HCT116 (cell line): ENCODE measurements around the gene RBM33.

ENCODE experiments used
- CEBPB ChIP-seq: IDR thresholded peaks from 2 replicates; pipeline ENCODE4 v1.6.1; 2012; ENCODE audit warnings: low read depth
- EZH2phosphoT487 ChIP-seq: fragments of 200-600 bp; IDR thresholded peaks from 2 replicates; pipeline ENCODE4 v1.6.1; 2018; ENCODE audit warnings: antibody characterized with exemption, borderline replicate concordance
- JUND ChIP-seq: IDR thresholded peaks from 2 replicates; pipeline ENCODE4 v1.6.1; 2012
- MAX ChIP-seq: IDR thresholded peaks from 2 replicates; pipeline ENCODE4 v1.6.1; 2012
- POLR2A ChIP-seq: IDR thresholded peaks from 2 replicates; pipeline ENCODE4 v1.7.0; 2011; ENCODE audit warnings: borderline replicate concordance; ENCODE audit not compliant: insufficient read depth, insufficient read length; ENCODE audit errors: extremely low read depth
- POLR2AphosphoS5 ChIP-seq: IDR thresholded peaks from 2 replicates; pipeline ENCODE4 v1.6.1; 2011; ENCODE audit warnings: mild to moderate bottlenecking, low read depth, low read length, moderate library complexity
- RAD21 ChIP-seq: IDR thresholded peaks from 2 replicates; pipeline ENCODE4 v1.6.1; 2012; ENCODE audit warnings: low read depth, mild to moderate bottlenecking
- SRF ChIP-seq: IDR thresholded peaks from 2 replicates; pipeline ENCODE4 v1.6.1; 2012; ENCODE audit warnings: low read depth
- TCF7L2 ChIP-seq: IDR thresholded peaks from 2 replicates; pipeline ENCODE4 v1.7.0; 2011; ENCODE audit warnings: borderline replicate concordance, inconsistent platforms; ENCODE audit not compliant: insufficient read depth, insufficient read length; ENCODE audit errors: extremely low read depth
- ZBTB33 ChIP-seq: IDR thresholded peaks from 2 replicates; pipeline ENCODE4 v1.6.1; 2011; ENCODE audit warnings: mild to moderate bottlenecking, low read length, moderate library complexity; ENCODE audit not compliant: insufficient replicate concordance; ENCODE audit errors: extremely low read depth
- ZNF274 ChIP-seq: fragments of 200-500 bp; sonication (Bioruptor generic); IDR thresholded peaks from 2 replicates; pipeline ENCODE4 v1.6.1; 2014; ENCODE audit warnings: mild to moderate bottlenecking, low read depth, low read length, inconsistent platforms
- TF ChIP-seq, protein P1 (sequence below): IDR thresholded peaks from 2 replicates; pipeline ENCODE4 v1.6.1; 2012; ENCODE audit warnings: low read depth
- TF ChIP-seq, protein P2 (sequence below), 3 experiments: fragments of 200-600 bp in 1 of 3; sonication (generic) in 1 of 3; IDR thresholded peaks in 2 of 3; conservative IDR thresholded peaks in 1 of 3; 2 replicates each; pipeline ENCODE4 v1.5.1; 2012 to 2017; ENCODE audit warnings: low read depth in 2 of 3, low read length in 2 of 3, antibody characterized with exemption in 1 of 3, borderline replicate concordance in 1 of 3, control low read depth in 1 of 3, mild to moderate bottlenecking in 1 of 3, mixed read lengths in 1 of 3, mixed run types in 1 of 3, moderate library complexity in 1 of 3; ENCODE audit not compliant: insufficient read depth in 1 of 3

DNA sequence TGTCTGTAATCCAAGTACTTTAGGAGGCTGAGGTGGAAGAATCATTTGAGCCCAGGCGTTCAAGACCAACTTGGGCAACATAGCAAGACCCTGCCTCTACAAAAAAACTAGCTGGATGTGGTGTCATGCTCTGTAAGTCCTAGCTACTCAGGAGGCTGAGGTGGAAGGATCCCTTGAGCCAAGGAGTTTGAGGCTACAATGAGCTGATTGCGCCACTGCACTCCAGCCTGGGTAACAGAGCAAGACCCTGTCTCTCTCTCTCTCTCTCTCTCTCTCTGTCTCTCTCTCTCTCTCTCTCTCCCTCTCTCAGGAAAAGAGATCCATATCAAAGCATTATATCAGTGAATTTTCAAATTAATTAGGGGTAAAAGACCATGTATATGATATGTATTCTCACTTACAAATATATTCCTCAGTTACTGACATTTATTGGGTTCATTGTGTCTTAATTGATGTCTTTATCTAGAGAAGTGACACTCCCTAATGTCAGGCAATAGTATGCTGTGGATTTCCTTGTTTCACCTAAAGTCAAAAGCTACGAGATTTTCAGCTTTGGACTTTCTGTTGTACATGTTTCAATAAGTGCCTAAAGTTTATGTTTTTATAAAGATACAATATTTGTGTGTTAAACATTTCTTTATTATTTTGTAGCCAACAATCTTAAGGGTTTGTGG, 91.1 kb downstream of the RBM33 start:
- TF ChIP-seq JUND, result no peak
- no peak for TF ChIP-seq ZBTB33
- no peak for TF ChIP-seq POLR2A
- TF ChIP-seq TCF7L2, result no peak
- TF ChIP-seq, protein P1, sequence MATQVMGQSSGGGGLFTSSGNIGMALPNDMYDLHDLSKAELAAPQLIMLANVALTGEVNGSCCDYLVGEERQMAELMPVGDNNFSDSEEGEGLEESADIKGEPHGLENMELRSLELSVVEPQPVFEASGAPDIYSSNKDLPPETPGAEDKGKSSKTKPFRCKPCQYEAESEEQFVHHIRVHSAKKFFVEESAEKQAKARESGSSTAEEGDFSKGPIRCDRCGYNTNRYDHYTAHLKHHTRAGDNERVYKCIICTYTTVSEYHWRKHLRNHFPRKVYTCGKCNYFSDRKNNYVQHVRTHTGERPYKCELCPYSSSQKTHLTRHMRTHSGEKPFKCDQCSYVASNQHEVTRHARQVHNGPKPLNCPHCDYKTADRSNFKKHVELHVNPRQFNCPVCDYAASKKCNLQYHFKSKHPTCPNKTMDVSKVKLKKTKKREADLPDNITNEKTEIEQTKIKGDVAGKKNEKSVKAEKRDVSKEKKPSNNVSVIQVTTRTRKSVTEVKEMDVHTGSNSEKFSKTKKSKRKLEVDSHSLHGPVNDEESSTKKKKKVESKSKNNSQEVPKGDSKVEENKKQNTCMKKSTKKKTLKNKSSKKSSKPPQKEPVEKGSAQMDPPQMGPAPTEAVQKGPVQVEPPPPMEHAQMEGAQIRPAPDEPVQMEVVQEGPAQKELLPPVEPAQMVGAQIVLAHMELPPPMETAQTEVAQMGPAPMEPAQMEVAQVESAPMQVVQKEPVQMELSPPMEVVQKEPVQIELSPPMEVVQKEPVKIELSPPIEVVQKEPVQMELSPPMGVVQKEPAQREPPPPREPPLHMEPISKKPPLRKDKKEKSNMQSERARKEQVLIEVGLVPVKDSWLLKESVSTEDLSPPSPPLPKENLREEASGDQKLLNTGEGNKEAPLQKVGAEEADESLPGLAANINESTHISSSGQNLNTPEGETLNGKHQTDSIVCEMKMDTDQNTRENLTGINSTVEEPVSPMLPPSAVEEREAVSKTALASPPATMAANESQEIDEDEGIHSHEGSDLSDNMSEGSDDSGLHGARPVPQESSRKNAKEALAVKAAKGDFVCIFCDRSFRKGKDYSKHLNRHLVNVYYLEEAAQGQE, result no peak
- TF ChIP-seq SRF, result no peak
- TF ChIP-seq, protein P2, sequence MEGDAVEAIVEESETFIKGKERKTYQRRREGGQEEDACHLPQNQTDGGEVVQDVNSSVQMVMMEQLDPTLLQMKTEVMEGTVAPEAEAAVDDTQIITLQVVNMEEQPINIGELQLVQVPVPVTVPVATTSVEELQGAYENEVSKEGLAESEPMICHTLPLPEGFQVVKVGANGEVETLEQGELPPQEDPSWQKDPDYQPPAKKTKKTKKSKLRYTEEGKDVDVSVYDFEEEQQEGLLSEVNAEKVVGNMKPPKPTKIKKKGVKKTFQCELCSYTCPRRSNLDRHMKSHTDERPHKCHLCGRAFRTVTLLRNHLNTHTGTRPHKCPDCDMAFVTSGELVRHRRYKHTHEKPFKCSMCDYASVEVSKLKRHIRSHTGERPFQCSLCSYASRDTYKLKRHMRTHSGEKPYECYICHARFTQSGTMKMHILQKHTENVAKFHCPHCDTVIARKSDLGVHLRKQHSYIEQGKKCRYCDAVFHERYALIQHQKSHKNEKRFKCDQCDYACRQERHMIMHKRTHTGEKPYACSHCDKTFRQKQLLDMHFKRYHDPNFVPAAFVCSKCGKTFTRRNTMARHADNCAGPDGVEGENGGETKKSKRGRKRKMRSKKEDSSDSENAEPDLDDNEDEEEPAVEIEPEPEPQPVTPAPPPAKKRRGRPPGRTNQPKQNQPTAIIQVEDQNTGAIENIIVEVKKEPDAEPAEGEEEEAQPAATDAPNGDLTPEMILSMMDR (IDR thresholded peaks at IDR 0.05 in 2 of 3, conservative IDR thresholded peaks at IDR 0.05 in 1 of 3; ENCODE audit: borderline replicate concordance in 1 of 3, insufficient read depth in 1 of 3, low read depth in 2 of 3, low read length in 2 of 3), result no peak
- TF ChIP-seq ZNF274, result no peak
- no peak for TF ChIP-seq EZH2phosphoT487
- TF ChIP-seq CEBPB, result no peak
- no peak for TF ChIP-seq RAD21
- no peak for TF ChIP-seq MAX
- TF ChIP-seq POLR2AphosphoS5, result no peak
